IPS-20b (cell line): ENCODE measurements around the gene CD300C.
"Not testable (repeated sequence)": the region's sequence is repeated elsewhere in the genome, so short reads cannot be mapped to it uniquely, and the experiment has no call there.

Experiments used
- H3K27ac ChIP-seq: one replicate; pipeline ENCODE4 v1.5.1; 2013; ENCODE audit warnings: low read length
- H3K27me3 ChIP-seq: 2 replicates; pipeline ENCODE4 v1.6.1; 2013; ENCODE audit warnings: mild to moderate bottlenecking, low read length, inconsistent platforms; ENCODE audit not compliant: insufficient read depth
- H3K36me3 ChIP-seq: 2 replicates; pipeline ENCODE4 v1.6.1; 2013; ENCODE audit warnings: low read depth, mild to moderate bottlenecking, inconsistent platforms, low read length, moderate library complexity; ENCODE audit not compliant: insufficient read depth
- H3K4me1 ChIP-seq: 2 replicates; pipeline ENCODE4 v1.6.1; 2013; ENCODE audit warnings: mild to moderate bottlenecking, control low read depth, inconsistent platforms, low read length, moderate library complexity; ENCODE audit not compliant: insufficient read depth
- H3K4me3 ChIP-seq: 2 replicates; pipeline ENCODE4 v1.5.1; 2013; ENCODE audit warnings: mild to moderate bottlenecking, low read length, inconsistent platforms
- H3K9ac ChIP-seq: 2 replicates; pipeline ENCODE4 v1.6.1; 2013; ENCODE audit warnings: low read depth, mild to moderate bottlenecking, inconsistent platforms, low read length, moderate library complexity
- H3K9me3 ChIP-seq: 2 replicates; pipeline ENCODE4 v1.6.1; 2013; ENCODE audit warnings: mild to moderate bottlenecking, low read depth, low read length, inconsistent platforms; ENCODE audit not compliant: insufficient read depth

The CD300C gene

DNA sequence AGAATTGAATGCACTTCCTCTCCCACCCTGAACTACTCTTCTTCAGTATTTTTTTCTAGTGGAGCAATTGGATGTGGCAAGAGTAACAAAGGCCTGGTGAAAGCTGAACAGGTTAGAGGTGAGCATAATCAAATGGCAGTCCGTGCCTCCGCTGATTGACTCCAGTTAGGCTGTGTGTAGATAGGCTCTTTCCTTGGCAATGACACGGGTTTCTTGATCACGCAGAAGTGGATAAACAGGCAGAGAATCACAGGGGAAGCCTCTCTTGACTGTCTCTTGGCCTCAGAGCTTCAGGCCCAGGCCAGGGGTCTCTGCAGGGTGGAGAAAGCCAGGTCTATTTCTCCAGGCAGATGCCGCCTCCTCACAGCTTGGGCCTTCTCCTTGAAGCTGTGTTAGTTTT is 18.8 kb downstream of the CD300C start:
- H3K4me1 ChIP-seq, result no peaks in the 10 kb centered on the region
- H3K36me3 ChIP-seq, result no peaks in the 10 kb centered on the region
- H3K9ac ChIP-seq, result no peak overlapping the region
- H3K9me3 ChIP-seq, result no peaks in the 10 kb centered on the region
- H3K27ac ChIP-seq, result no peak overlapping the region
- no peak overlapping the region for H3K4me3 ChIP-seq
- H3K27me3 ChIP-seq, result peaks cover 9% of the 10 kb centered on the region

DNA sequence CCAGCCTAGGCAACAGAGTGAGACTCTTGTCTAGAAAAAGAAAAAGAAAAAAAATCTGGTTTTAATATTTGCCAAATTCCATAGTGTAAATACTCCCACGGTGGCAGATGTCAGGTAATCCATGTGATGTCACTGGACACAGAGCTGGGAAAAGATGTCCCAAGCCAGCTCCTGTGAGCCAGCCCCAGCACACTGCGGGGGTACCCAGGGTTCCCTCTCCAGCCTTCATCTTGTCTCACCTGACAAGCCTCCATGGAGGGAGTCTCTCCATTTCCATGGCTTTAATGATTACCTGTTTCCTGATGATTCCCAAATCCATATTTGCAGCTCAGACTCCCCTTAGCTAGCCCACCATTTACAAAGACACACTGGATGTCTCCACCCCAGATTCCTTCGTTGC is 19.2 kb downstream of the CD300C start:
- no peaks in the 10 kb centered on the region for H3K4me1 ChIP-seq
- H3K27me3 ChIP-seq, result peaks cover 9% of the 10 kb centered on the region
- no peak overlapping the region for H3K9ac ChIP-seq
- no peaks in the 10 kb centered on the region for H3K36me3 ChIP-seq
- H3K9me3 ChIP-seq, result no peaks in the 10 kb centered on the region
- H3K4me3 ChIP-seq, result no peak overlapping the region
- H3K27ac ChIP-seq, result no peak overlapping the region

DNA sequence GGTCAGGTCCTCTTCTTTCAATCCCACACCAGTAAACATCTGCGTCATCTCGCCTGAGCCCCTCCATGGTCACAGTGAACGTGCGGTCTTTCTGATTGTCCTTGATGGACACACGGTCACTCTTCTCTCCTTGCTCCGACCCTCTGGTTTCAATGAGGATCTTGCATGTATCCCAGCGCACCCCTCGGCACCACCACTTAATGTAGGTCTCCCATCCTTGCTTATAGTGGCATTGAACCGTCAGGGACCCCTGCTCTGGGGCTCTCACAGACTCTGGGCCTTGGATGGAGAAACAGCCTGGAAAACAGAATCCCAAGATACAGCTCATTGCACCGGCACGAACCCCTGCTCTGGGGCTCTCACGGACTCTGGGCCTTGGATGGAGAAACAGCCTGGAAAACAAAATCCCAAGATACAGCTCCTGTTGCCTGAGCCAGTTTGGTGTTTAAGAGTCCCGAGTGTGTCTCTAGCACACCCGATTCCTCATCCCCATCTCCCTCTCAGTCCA is 20.1 kb downstream of the CD300C start:
- no peaks in the 10 kb centered on the region for H3K4me1 ChIP-seq
- no peak overlapping the region for H3K27ac ChIP-seq
- H3K9ac ChIP-seq, result no peak overlapping the region
- no peaks in the 10 kb centered on the region for H3K36me3 ChIP-seq
- H3K27me3 ChIP-seq, result peaks cover 9% of the 10 kb centered on the region
- no peaks in the 10 kb centered on the region for H3K9me3 ChIP-seq
- H3K4me3 ChIP-seq, result no peak overlapping the region

DNA sequence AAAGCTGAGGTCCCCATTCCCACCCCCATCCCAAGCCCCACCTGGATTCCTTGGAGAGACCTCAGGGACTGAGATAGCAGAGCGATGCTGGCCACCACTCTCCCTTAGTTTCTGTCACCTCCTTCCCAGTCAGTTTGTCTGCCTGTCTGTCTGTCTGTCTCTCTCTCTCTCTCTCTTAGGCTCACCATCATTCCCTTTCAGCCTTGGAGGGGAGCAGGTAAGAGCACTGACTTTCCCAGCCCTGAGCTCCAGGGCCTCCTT is 20.5 kb downstream of the CD300C start:
- Histone ChIP-seq H3K4me3 (no peak overlapping the region), H3K9me3 (no peaks in the 10 kb centered on the region), H3K27me3 (peaks cover 8% of the 10 kb centered on the region), H3K27ac (no peak overlapping the region), H3K36me3 (no peaks in the 10 kb centered on the region), H3K9ac (no peak overlapping the region), H3K4me1 (no peaks in the 10 kb centered on the region)

DNA sequence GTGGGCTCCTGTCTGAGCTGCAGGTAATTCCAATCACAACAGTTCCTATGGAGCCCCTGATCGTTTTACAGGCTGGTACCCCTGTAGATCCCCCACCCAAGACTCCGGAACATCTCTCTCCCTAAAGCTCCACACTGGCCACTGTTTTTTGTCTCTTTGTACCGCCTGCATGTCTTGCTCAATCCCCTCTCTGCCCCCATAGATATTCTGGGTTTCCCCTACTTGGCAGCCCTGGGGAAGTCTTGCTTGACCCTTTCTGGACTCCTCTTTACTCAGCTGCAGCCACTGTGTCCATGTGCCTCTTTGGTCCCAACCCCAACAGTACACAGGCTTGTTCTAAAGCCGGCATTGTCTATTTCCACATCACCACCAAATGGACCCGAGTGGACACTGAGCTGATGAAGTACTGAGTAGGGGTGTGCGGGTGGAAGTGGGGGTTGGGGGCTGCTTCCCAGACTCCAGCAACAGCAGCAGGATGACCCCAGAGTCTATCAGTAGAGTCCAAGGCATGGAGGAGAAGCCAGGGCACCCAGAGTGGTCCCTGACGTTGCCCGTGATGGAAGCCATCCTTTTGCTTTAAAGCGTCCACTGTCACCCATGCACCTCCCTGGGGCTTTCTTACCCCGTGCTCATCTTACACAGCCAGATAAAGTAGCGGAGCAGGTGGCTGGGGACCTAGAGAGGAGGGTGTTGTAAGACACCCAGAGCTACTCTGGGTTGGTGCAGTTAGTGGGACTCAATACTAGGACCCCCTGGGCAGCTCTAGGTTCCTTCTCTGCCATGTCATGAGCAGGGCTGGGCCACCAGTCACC is 21.1 kb downstream of the CD300C start:
- Histone ChIP-seq H3K9me3 (no peaks in the 10 kb centered on the region), H3K27me3 (peaks cover 2% of the 10 kb centered on the region), H3K27ac (no peak overlapping the region), H3K4me1 (no peaks in the 10 kb centered on the region), H3K4me3 (no peak overlapping the region), H3K36me3 (no peaks in the 10 kb centered on the region), H3K9ac (no peak overlapping the region)

DNA sequence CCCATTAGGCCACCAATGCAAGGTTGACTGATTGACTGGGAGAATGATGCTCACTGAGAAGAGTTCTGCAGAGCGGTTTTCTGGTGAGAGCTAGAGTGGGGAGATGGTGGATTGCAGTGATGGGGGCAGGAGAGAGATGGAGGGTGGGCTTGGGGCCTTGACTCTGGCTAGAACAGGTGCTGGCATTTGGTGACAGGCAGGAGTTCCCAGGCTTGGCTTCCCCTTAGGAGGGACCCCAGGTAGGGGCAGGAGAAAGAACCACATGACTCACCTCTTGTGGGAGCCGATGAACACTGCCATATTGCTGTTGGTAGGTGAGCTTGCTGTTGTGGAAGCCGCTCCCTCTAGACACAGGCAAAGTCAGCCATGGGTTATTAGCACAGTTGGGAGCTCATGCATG is 22.6 kb downstream of the CD300C start:
- no peak overlapping the region for H3K4me3 ChIP-seq
- no peak overlapping the region for H3K9ac ChIP-seq
- no peak overlapping the region for H3K27ac ChIP-seq
- no peaks in the 10 kb centered on the region; the same call in 1 of the 2 replicates for H3K27me3 ChIP-seq
- no peaks in the 10 kb centered on the region for H3K36me3 ChIP-seq
- no peaks in the 10 kb centered on the region for H3K4me1 ChIP-seq
- peaks cover 2% of the 10 kb centered on the region; the same call in 1 of the 2 replicates for H3K9me3 ChIP-seq

DNA sequence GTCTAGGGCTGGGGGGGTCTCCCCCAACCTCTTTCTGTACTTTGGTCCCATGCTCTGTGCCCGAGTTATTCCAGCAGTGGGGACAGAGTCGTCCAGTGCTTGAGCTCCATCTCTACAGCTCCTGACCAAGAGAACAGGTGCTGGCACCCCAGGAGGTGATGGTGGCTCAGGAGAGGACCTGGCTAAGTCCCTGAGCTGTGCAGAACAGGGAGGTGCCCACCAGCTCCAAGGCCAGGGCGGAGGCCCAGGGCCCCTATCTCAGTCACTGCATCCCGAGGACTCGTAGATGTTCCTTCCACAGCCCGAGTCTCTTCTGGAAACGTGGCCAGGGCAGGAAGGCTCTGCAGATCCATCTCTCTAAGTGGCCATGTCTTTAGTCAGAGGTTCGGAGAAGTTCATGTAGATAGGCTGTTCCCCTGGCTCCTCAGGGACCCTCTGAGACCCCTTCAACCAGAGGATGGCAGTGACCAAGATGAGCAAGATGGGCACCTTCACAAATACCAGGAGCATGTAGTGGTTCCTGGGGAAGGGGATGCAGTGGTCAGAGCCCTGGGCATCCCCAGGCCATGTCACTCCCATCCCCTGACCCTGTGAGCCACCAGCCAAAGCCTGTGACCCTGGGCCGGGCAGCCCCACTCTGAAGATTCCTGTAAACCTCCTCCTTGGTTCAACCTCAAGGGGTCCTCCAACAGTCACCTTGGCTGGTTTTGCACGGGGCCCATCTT is 23.4 kb downstream of the CD300C start:
- no peaks in the 10 kb centered on the region for H3K4me1 ChIP-seq
- H3K27ac ChIP-seq, result no peak overlapping the region
- H3K27me3 ChIP-seq, result no peaks in the 10 kb centered on the region; the same call in 1 of the 2 replicates
- H3K9ac ChIP-seq, result no peak overlapping the region
- peaks cover 5% of the 10 kb centered on the region; the same call in 1 of the 2 replicates for H3K9me3 ChIP-seq
- no peak overlapping the region for H3K4me3 ChIP-seq
- H3K36me3 ChIP-seq, result no peaks in the 10 kb centered on the region

DNA sequence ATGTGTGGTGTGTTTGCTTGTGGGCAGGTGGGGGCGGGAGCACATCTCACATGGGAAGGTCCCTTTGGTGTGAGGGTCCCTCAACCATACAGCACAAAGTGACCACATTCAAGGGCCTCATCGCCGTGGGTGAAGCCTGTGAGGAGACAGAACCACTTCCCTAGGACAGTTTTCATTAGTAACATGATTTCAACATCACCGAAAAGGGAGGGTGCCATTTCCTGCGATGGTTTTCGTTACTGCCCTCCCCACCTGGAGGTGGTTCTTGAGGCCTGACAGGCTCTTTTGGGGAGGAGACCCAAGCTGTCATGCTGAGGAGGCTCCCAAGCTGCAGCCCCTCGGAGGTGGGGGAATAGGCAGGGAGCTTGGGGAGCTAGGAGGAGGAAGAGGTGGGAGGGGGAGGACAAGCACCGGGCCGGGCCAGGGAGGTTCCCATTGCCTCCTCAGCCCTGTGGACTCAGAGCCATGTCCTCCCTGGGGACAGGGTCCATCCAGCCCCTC is 24.2 kb downstream of the CD300C start:
- no peaks in the 10 kb centered on the region; the same call in 1 of the 2 replicates for H3K27me3 ChIP-seq
- peaks cover 5% of the 10 kb centered on the region; the same call in 1 of the 2 replicates for H3K9me3 ChIP-seq
- H3K4me3 ChIP-seq, result no peak overlapping the region
- H3K27ac ChIP-seq, result no peak overlapping the region
- H3K9ac ChIP-seq, result no peak overlapping the region
- no peaks in the 10 kb centered on the region for H3K36me3 ChIP-seq
- H3K4me1 ChIP-seq, result no peaks in the 10 kb centered on the region

DNA sequence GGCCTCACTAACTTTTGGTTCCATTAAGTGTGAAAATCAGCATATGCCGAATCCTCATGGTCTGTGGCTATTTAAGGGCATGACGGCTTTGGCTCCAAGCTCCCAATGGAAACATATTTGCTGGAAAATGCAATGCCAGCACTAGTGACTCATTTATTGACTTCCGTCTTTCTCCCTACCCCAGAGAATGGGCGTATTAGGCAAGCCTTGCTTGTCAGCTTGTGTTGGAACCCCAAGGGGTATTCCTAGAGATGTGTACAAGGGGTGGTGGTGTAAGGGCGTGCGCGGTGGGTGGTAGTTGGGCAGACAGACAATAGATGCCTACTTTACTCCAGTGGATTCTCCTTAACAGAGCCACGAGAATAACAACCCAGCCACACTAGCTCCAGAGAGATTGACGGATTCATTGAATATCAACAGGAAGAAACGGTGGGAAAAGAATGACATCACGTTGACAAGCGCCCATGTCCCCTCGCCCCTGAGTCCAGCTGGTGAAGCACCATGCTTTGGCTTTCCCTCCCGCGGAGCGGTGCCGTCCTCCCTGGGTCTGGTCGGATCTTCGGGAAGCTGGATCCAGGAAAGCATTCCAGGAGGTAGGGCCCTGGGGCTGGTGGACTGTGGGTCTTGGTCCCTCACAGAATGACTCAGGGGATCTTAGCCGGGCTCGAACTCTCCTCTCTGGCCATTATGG is 25.0 kb downstream of the CD300C start:
- H3K9ac ChIP-seq, result no peak overlapping the region
- H3K27me3 ChIP-seq, result no peaks in the 10 kb centered on the region; the same call in 1 of the 2 replicates
- H3K4me1 ChIP-seq, result no peaks in the 10 kb centered on the region
- H3K4me3 ChIP-seq, result no peak overlapping the region
- H3K9me3 ChIP-seq, result peaks cover 5% of the 10 kb centered on the region; the same call in 1 of the 2 replicates
- no peak overlapping the region for H3K27ac ChIP-seq
- no peaks in the 10 kb centered on the region for H3K36me3 ChIP-seq

DNA sequence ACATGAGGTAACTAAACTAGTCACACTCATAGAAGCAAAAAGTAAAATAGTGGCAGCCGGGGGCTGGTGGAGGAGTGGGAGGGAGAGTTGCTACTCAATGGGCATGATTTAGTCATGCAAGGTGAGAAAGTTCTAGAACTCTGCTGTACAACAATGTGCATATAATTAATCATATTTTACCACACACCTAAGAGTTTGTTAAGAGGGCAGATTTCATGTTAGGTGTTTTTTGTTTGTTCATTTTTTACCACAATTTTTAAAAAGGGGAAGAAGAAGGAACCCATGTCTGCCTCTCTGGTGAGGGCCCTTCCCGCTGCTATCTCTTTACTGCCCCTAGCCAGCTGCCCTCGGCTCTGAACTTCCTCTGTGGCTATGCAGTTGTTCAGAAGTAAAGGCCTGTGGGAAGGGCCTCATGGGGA is 25.9 kb downstream of the CD300C start:
- no peak overlapping the region for H3K27ac ChIP-seq

DNA sequence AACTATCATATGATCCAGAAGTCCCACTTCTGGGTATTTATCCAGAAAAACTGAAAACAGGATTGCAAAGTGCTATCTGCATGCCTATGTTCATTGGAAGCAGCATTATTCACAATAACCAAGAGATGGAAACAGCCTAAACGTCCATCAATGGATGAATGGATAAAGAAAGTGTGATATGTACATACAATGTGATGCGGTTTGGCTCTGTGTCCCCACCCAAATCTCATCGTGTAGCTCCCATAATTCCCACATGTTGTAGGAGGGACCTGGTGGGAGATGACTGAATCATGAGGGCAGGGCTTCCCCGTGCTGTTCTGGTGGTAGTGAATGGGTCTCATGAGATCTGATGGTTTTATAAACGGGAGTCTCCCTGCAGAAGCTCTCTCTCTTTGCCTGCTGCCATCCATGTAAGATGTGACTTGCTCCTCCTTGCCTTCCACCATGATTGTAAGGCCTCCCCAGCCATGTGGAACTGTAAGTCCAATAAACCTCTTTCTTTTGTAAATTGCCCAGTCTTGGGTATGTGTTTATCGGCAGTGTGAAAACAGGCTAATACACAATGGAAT is 27.4 kb downstream of the CD300C start:
- not testable (repeated sequence) for H3K9ac ChIP-seq

More for the DNA sequence above, 25.9 kb downstream of the CD300C start:
- H3K4me3 ChIP-seq, result no peak overlapping the region
- H3K4me1 ChIP-seq, result no peaks in the 10 kb centered on the region
- no peaks in the 10 kb centered on the region for H3K36me3 ChIP-seq
- no peaks in the 10 kb centered on the region; the same call in 1 of the 2 replicates for H3K27me3 ChIP-seq
- peaks cover 6% of the 10 kb centered on the region; the same call in 1 of the 2 replicates for H3K9me3 ChIP-seq
- H3K9ac ChIP-seq, result no peak overlapping the region

More for the DNA sequence above, 27.4 kb downstream of the CD300C start:
- peaks cover 19% of the 10 kb centered on the region; the same call in 1 of the 2 replicates for H3K9me3 ChIP-seq
- H3K4me1 ChIP-seq, H3K27me3 ChIP-seq, H3K36me3 ChIP-seq, H3K27ac ChIP-seq, H3K4me3 ChIP-seq: not testable (repeated sequence)
